ENCODE results near the gene GPR55. TPM values are rescaled to one million over a fixed set of nuclear protein-coding genes. Genes with fewer than 3 reads are reported as not detected.

Gene GPR55
- total RNA-seq, 1 donor from 2014 or later = not detected

DNA sequence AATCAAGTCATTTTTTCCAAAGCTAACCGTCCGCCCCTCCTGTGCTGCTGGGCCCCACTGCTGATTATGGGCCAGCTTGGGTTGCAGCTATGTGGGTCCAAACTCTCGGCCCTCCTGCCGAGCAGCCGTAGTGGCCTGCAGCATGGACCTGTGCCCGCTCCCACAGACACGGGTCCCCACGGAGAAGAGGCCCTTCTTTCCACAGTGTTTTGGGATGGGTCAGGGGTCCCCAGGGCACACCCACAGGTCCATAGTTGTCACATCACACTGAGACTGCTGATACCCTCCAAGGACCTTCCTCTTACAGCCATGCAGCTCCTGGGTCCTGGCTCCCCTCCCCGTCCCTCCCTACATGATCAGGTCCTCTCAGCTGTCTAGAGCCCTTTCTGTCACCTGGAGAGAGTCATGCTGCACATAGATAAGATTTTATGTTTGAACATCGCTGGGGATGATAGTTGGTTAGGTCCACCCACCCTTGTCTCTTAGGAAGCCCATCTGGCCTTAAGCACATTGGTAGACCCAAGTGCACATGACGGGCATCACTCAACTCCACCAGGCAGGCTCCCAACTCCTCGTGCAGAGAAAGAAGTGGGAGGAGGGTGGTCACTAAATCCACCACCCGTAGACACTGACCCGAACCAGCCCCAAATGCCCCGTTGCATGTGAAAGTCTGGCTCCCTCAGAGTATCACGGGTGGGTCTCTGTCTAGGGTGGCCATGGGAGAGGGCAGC, 17.5 kb downstream of the GPR55 start:
- no peak for ATAC-seq
- DNase-seq (ENCODE audit: missing footprints) = no peak
- intact Hi-C loops (cut with DNase I) = no loop called here

DNA sequence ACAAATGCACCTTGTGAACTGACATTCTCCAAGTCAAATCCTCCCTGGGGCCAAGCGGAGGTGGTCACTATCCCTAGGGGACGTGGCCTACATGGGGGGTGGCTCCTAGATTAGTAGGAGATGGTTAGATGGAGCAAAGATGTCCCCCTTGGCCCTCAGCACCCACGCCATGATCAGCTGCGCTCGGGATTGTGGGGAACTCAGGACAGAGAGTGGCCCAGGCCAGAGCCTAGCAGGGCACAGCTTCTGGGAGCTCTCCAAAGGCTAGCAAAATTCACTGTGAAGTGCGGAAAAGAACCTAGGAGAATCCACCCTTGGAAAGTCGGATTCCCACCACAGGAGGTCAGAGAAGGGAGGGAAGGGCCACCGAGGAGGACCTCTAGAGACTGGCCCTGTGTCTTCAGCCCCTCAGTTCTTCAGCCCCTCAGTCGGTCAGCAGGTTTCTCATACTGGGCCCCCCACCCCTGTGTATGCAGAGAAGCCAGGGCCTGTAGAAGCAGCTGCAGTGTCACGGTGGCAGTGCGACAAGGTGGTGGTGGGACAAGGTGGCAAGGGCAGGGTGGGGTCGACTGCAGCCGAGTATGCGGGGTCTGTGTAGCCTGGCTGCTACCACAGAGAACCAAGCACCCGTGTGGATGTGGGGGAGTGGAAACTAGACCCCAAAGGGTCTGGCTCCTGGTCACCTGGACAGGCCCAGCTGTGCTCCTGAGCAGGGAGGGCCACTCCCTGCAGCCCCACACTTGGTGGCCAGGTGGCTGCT, 18.4 kb downstream of the GPR55 start:
- intact Hi-C loops (cut with DNase I) = no loop called here
- no peak for DNase-seq (ENCODE audit: missing footprints)
- ATAC-seq = no peak

DNA sequence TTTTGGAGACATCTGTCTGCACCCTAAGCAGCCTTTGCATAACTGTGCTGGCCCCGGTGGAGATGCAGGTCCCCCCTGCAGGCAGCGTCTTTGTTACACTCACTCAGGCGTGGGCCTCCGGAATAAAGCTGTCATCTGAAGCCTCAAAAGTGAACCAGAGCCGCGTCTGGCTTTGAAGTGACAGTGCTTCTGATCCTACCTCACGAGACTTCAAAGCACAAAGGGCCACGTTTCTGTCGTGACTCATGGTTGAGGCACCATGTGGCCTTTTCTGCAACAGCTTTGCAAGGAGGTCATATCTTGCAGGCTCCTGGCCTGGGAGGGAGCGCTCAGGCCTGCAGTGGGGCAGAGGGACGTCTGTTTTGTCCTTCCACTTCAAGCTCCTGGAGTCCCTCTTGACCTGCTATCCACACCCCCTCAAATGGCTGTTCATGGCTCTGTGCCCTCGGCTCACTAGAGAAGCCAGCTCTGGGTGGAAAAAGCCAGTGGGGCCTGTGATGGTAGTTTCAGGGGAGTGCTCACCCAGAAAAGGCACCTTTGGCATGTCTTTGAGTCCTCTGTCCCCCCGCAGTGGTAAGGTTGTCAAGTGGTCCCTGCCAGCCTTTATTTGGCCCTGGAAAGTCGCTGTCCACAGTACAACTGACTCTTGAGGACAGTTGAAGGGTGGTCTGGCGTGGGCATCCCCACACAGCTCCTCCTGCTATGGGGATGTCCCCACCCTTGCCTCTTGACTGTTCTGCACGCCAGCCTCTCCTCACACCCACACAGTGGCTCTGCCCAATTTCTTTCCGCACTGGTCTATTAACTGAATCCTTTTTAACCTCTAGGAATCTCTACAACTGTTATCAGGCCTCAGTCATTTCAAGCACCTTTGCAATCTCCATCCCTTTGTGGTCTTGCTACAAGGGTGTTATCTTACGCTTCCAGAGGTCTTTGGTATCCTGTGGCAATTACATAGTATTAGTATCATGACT, 19.3 kb downstream of the GPR55 start:
- intact Hi-C loops (cut with DNase I) = no loop called here
- DNase-seq (ENCODE audit: missing footprints) (no peak), ATAC-seq (no peak)

DNA sequence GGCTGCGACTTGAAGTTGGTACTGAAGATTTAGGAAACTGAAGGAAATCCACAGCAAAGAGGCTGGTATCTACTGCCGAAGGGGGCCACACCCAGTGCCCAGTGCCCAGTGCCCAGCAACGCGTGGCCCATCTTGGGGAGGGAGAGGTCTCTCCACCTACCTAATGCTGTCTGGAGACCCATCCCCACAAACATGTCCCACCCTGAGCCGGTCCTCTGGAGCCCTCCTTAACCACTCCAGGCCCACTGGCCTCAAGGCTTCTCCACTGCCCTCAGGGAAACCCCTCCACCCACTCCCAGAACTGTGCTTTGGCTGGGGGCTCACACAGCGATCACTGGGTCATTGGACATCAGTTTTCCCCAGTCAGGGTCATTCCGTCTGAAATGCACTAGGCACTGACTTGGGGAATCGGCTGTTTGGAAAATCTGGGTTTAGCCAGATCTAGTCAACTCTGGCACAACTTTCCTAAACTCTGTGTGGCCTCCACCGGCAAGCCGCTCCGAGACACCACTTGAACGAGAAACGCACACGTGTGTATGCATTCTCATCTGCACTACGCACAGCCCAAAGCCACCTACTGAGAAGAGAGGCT, 20.1 kb downstream of the GPR55 start:
- intact Hi-C loops (cut with DNase I) = loop anchor here (5.0 kb wide), 1 partner anchor 147 kb away; no protein-coding TSS in a partner anchor

DNA sequence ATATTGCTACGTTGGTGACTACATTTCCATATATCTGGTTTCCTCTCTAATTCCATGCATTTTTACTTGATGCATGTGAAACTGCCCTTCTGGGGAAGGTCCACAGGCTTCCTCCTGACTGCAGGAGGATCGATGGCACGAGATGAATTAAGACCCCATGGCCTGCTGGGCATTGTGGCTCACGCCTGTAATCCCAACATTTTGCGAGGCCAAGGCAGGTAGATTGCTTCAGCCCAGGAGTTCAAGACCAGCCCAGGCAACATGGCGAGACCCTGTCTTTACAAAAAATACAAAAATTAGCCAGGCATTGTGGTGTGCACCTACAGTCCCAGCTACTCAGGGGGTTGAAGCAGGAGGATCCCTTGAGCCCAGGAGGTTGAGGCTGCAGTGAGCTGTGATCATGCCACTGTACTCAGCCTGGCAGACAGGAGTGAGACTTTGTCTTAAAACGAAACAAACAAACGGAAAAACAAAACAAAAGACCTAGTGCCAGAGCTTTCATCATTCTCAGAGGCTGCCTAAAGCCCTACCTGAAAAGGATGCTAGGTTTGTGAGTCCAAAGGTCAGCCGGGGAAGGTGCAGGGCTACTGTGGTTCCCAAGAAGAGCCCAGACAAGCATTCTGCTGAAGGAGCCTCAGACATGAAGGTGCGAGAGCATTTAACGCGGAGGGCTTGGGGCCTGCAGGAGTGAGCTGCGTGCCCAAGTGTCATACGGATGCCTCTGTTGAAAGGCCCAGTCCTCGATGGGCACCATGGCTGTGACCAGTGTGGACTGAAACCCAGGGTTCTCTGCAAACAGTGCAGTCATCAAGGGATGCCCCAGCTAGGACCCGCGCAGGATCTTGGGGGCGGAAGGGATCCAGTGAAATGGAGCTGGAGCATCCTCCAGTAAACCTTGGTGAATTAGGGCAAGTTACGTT, 21.6 kb downstream of the GPR55 start:
- intact Hi-C loops (cut with DNase I) = loop anchor here (5.0 kb wide), 1 partner anchor 149 kb away; no protein-coding TSS in a partner anchor
- no peak for DNase-seq (ENCODE audit: missing footprints)

More for the DNA sequence above, 20.1 kb downstream of the GPR55 start:
- ATAC-seq = no peak
- DNase-seq (ENCODE audit: missing footprints) = no peak

DNA sequence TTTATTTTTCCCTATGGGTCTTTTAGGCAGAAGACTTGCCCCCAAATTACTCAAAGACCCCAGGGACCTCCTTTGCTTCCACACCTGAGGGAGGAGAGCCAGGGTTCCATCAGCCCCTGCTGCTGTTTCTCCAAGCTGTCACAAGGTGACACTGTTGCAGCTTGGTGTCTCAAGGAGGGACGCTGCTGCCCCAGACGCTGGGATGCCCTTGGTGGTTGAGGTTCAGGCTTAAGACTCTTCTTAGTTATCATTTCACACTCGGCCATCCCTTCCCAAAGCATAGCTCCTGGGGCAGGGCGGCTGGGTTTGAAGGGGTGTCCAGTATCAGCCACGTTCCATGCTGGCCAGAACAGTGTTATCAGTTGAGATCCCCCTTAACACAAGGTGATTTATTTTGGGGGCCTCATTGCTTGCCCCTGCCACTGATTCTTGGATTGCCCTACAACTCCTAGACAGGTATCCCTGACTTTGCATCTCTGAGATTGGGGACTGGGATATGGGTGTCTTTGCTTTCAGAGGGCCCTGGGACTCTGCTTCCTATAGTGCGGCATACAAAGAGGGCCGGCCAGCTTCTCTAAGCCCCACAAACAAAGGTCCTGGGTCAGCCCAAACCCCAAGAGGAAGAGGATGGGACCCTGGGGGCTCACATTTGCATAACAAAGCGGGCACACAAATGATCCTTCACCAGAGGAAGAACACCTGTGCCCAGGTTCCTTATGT, 22.7 kb downstream of the GPR55 start:
- DNase-seq (ENCODE audit: missing footprints) (no peak), ATAC-seq (no peak)
- intact Hi-C loops (cut with DNase I) = loop anchor here (1.0 to 5.0 kb wide), 2 partner anchors 85 to 150 kb away; no protein-coding TSS in a partner anchor

More for the DNA sequence above, 21.6 kb downstream of the GPR55 start:
- ATAC-seq = no peak

DNA sequence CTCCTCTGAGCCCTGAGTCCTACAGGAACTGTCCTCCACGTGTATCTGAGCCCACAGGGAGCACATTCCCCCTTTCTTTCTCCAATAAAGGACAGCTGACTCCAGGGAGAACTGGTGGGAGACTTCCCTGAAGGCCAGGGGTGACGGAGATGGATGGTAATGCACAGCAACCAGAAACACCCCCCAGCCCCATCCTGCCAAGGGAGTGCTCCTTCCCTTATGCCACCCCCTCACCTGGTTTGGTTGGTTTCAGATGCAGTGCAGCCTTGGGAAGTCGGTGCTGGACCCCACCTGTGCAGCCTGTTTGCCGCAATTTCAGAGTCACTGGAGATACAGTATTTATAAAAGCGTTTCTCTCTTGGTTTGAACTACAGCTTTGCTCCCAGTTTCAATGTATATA, 24.0 kb downstream of the GPR55 start:
- intact Hi-C loops (cut with DNase I) = loop anchor here (5.0 kb wide), 1 partner anchor 151 kb away; no protein-coding TSS in a partner anchor
- DNase-seq (ENCODE audit: missing footprints) (no peak), ATAC-seq (no peak)

DNA sequence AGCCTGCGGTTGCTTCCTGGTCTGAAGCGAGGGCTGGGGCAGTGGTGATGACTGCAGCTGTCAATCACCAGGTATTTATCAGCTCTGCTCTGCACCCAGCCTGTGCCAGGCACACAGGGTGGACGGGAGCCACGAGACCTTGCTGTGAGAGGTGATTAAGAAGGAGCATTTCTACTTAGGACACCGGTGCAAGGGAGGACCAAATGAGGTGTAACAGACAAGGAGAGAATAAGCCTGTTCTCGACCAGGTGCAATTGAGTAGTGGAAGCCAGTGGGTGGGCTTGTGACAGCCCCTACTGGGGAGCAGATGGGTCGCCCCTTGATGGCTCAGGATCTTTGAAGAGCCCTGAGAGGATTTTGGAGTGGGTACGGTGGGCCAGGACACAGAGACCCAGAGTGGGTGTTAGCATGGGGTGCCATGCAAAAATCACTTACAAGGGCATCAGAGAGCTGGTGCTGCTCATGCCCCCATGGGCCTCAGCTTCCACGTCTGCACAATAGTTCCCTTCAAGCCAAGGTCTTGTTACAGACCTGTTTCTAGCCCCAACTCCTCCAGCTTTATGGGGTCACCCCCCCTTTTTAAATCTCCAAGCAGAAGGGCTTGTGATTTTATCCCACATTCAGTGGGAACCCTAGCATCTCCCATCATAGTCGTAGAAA, 24.6 kb downstream of the GPR55 start:
- ATAC-seq (no peak), DNase-seq (ENCODE audit: missing footprints) (no peak)
- intact Hi-C loops (cut with DNase I) = loop anchor here (5.0 kb wide), 1 partner anchor 152 kb away; no protein-coding TSS in a partner anchor

DNA sequence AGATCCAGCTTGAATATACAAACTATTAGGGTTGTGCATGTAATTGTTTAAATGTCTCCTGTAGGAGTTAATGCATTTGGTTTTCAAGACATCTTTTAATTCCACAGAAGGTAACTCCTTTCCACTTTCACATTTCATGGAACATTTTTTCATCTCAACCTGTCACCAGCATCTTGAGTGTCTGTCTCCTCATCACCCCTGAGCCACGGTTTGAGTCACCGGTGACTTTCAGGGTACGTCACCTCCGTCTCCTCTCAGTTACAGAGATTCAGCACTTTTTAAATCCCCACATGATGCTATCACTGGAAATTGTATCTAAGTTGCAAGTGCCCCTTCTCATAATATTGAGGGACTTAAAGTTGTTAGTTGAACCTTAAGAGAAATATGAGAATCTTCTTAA, 25.3 kb downstream of the GPR55 start:
- DNase-seq (ENCODE audit: missing footprints) = no peak
- intact Hi-C loops (cut with DNase I) = loop anchor here (5.0 kb wide), 1 partner anchor 153 kb away; no protein-coding TSS in a partner anchor
- ATAC-seq = no peak

DNA sequence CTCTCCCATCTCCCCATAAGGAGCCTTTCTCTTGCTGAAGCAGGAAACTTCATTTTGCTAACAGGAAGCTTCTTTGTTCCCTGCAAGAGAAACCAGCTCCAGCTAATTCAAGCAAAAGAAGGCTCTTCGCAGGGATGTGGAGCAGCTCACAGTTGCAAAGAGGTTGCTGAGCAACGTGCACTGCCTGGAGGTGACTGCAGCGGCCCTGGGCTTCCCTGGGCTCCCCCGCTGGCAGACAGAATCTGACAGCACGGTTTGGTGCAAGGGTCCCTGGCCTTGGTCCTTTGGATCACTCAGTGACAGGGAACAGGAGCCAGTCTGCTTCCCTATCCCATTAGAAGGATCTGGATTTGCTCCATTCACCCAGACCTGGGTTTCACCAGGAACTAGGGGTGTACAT, 25.8 kb downstream of the GPR55 start:
- no peak for DNase-seq (ENCODE audit: missing footprints)
- ATAC-seq = no peak
- intact Hi-C loops (cut with DNase I) = no loop called here

DNA sequence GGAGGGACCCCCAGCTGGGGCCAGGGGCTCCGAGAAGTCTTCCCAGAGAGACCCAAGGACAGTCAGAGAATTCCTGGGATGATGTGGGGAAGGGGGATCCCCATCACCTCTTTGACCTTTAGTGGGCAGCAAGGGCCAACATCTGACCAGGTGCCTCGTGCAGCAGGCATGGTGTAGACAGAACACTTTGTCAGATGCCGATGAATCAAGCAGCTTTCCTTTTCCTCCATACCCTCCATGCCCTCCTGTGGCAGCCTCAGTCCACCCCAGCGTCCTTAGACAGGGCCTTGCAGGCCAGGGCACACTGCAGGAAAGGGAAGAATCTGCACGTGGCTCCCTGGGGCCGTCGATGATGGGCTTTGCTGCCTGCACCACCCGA, 26.3 kb downstream of the GPR55 start:
- intact Hi-C loops (cut with DNase I) = no loop called here
- DNase-seq (ENCODE audit: missing footprints) (no peak), ATAC-seq (no peak)

DNA sequence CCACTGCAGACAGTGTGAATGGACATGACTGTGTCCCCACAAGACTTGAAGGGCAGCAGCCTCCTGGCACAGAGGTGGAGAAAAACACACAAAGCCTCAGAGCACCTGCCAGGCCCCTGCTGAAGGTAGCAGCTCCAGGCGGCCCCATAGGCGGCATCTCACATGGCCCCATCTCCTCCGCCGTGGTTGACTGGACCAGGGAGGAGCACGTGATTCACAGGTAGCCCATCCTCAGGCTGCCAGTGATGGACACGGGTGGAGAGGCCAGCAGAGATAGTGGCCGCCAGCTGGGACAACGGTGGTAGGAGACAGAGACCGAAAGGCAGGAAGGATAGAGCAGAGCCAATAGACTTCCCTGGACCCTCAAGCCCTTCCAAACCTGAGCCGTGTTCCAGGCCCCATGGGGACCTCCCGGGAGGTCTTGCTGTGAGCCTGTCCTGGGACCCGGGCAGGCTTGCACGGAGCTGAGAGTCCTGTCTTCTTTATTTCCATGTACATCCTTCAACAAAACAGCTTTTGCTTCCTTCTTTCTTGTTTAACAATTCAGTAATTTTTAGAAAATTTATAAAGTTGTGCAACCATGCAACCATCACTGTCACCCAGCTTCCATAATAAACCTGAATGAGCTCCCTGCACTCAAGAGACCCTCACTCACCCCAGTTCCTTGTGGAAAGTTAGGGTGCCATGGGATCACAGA, 26.9 kb downstream of the GPR55 start:
- intact Hi-C loops (cut with DNase I) = no loop called here
- DNase-seq (ENCODE audit: missing footprints) = no peak
- ATAC-seq = no peak

DNA sequence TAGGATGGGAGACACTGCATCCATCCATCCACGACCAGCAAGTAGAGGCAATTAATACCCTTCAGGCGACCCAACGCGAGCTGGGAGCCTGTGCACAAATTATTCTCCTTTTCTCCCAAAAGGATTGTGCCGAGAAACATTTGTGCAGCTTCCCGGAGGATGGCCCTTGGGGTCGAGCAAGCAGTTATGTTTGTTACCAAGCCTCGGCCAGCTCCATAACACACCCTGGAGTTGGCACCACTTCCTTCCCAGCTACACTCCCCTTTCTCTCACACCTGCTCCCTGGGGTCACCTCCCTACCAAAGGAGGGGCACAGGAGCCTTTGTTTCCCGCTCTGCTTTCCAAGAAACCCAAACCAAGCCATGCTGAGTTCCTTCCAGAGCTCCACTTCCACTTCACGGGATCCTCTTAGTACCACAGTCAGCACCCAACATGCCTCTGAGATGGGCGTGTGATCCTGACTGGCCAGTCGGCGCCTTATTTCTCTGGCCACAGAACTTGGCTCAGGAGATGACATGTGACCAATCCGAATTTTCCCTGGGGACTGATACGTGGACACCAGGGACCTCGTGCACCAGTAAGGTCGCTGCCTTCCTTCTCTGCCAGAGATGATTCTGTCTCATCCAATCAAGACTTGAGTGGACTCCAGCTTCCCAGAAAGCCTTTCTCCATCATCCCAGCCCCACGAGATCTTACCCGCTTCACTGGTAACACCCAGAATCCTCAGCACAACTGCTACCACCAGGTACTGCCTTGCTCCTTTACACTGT, 28.5 kb downstream of the GPR55 start:
- intact Hi-C loops (cut with DNase I) = no loop called here
- ATAC-seq = no peak
- no peak for DNase-seq (ENCODE audit: missing footprints)

DNA sequence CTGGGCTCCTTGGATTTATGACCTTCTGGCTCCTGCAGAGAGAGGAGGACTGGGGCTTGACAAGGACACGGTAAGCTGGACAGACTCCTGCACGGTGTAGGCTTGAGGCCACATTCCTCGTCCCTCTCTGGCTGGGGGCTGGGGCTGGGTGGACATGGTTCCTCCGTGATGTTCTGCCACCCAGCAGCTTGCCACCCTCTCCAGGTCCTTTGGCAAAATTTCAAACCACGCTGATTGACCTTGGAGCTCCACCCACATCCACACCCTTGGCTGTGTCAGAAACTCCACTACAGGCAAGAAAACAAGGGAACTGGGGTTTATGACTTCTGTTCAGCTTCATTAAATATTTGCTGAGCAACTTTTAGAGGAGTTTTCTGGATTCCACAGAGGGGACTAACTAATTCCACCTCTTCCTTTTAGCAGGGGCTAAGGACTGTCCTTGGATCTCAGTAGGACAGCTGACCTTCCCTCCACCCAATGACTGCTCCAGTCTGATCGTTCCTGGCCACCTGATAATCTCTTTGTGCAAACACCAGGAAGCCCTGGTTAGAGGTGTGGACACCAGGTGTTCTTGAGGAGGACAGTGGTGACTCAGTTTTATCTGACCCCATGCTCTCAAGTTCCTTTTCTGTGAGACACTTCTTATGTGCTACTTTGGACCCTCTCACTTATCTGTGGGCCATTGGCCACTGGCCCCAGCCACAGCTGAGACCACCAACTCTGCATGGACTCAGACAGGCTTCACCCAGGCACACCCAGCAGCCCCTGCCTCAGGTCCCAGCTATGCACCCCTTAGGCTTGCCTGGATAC, 29.3 kb downstream of the GPR55 start:
- no peak for DNase-seq (ENCODE audit: missing footprints)
- intact Hi-C loops (cut with DNase I) = no loop called here
- ATAC-seq = no peak
